HG03139 (cell line): Measurements from ENCODE around the gene MSN.

Source experiments
- ATAC-seq: cut with Tn5 transposase; IDR thresholded peaks from one replicate; pipeline ENCODE4 v1.9.1; 2021; ENCODE audit not compliant: unreplicated experiment

Gene MSN

GRCh38 chrX:65783746-65784145, 116.3 kb downstream of the MSN start:
- ATAC-seq, result no peak
